Neuronal stem cell (in vitro differentiated cells): ENCODE measurements around the gene NFE2. TPM values are rescaled to one million over a fixed set of nuclear protein-coding genes. Genes with fewer than 3 reads are reported as not detected.

Experiments used
- small RNA-seq: library from polyadenylated mRNA; stranded (forward); fragments of <200 nt; extraction: miRNeasy Mini kit (QIAGEN cat#:217004); gene quantifications from one replicate; pipeline ENCODE3, GENCODE V24; 2013; ENCODE audit not compliant: insufficient read depth

NFE2 gene

Small RNAs within 50 kb of the gene (small RNA-seq; reads per million reads assigned to genes)
- gene MIR148B (5,613 reads per million, percentile 100 among the genes with 10 or more reads in this experiment), gene RN7SL390P (not detected), gene RN7SL744P (not detected), gene RNU6-950P (not detected)
